GM12878 (cell line): ENCODE results near the gene TSGA10.

Experiments used
- CHD2 ChIP-seq: IDR thresholded peaks from 2 replicates; pipeline ENCODE4 v1.6.1; 2011; ENCODE audit warnings: low read depth, low read length, improper control_type of control experiment, borderline replicate concordance
- GABPA ChIP-seq: IDR thresholded peaks from 2 replicates; pipeline ENCODE4 v1.6.1; 2014; ENCODE audit warnings: antibody characterized with exemption, low read depth, mild to moderate bottlenecking, inconsistent platforms
- JUND ChIP-seq: IDR thresholded peaks from 2 replicates; pipeline ENCODE4 v1.6.1; 2012; ENCODE audit warnings: low read depth, mild to moderate bottlenecking, low read length, improper control_type of control experiment, moderate library complexity
- MXI1 ChIP-seq: fragments of 150-350 bp; IDR thresholded peaks from 2 replicates; pipeline ENCODE4 v1.6.1; 2011; ENCODE audit warnings: low read depth, mild to moderate bottlenecking, inconsistent platforms, low read length, improper control_type of control experiment
- USF2 ChIP-seq: IDR thresholded peaks from 2 replicates; pipeline ENCODE4 v1.6.1; 2011; ENCODE audit warnings: low read depth, low read length, improper control_type of control experiment, borderline replicate concordance
- YY1 ChIP-seq: IDR thresholded peaks from 2 replicates; pipeline ENCODE4 v1.6.1; 2011; ENCODE audit warnings: low read depth, mild to moderate bottlenecking, low read length
- TF ChIP-seq, protein P1 (sequence below): fragments of 150-350 bp; IDR thresholded peaks from 2 replicates; pipeline ENCODE4 v1.6.1; 2016; ENCODE audit warnings: low read depth, low read length

DNA sequence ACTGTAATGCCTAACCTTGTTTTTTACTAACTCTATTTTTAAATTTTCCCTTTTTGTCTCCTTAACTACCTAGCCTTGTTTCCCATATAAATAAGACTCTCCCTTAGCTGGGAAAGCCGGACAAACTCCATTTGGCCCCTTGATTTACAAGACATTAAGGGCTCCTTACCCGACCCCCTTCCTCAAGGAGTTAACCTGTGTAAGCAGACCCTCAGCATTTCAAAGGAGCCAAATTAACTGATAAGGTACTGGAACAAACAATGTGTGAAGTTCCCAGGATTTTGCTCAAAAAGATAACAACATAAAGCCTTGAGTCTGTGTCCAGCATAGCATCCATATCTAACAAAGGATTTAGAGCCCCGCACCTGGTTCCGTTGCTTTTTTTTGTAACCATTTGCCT is 72.9 kb downstream of the TSGA10 start:
- TF ChIP-seq USF2 (no peak), JUND (no peak), MXI1 (no peak), CHD2 (no peak), GABPA (no peak), YY1 (no peak)
- TF ChIP-seq, protein P1, sequence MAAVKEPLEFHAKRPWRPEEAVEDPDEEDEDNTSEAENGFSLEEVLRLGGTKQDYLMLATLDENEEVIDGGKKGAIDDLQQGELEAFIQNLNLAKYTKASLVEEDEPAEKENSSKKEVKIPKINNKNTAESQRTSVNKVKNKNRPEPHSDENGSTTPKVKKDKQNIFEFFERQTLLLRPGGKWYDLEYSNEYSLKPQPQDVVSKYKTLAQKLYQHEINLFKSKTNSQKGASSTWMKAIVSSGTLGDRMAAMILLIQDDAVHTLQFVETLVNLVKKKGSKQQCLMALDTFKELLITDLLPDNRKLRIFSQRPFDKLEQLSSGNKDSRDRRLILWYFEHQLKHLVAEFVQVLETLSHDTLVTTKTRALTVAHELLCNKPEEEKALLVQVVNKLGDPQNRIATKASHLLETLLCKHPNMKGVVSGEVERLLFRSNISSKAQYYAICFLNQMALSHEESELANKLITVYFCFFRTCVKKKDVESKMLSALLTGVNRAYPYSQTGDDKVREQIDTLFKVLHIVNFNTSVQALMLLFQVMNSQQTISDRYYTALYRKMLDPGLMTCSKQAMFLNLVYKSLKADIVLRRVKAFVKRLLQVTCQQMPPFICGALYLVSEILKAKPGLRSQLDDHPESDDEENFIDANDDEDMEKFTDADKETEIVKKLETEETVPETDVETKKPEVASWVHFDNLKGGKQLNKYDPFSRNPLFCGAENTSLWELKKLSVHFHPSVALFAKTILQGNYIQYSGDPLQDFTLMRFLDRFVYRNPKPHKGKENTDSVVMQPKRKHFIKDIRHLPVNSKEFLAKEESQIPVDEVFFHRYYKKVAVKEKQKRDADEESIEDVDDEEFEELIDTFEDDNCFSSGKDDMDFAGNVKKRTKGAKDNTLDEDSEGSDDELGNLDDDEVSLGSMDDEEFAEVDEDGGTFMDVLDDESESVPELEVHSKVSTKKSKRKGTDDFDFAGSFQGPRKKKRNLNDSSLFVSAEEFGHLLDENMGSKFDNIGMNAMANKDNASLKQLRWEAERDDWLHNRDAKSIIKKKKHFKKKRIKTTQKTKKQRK: no peak
